Body of pancreas (tissue), 4 donors: ENCODE measurements around the gene GFOD1. TPM values are rescaled to one million over a fixed set of nuclear protein-coding genes. Genes with fewer than 3 reads are reported as not detected.

Experiments used
- ATAC-seq: fragments of 150-250 bp; one replicate; pipeline ENCODE4 v1.9.1; 2016
- DNase-seq, 4 donors: peaks; one replicate each; pipeline ENCODE4 v3.0.0-alpha.2; 2019
- H3K27ac ChIP-seq, 4 donors: fragments of 200-600 bp; sonication (generic); 1 replicate in 3 of 4; 2 replicates in 1 of 4; pipeline versions ENCODE4 v1.5.1 to v1.6.1; 2016 to 2019; ENCODE audit warnings: mild to moderate bottlenecking in 1 of 4, mixed read lengths in 1 of 4, moderate library complexity in 1 of 4
- H3K27me3 ChIP-seq, 2 donors: fragments of 200-600 bp; sonication (generic); one replicate each; pipeline ENCODE4 v1.6.0; 2016; ENCODE audit warnings: mild to moderate bottlenecking in 1 of 2
- H3K36me3 ChIP-seq, 2 donors: fragments of 200-600 bp; sonication (generic); replicated peaks in 1 of 2; 2 replicates each; pipeline ENCODE4 v1.5.1; 2016; ENCODE audit warnings: low read depth in 2 of 2; ENCODE audit not compliant: insufficient read depth in 1 of 2
- H3K4me1 ChIP-seq: fragments of 200-600 bp; sonication (generic); one replicate; pipeline ENCODE4 v1.6.0; 2016
- H3K4me3 ChIP-seq, 2 donors: fragments of 200-600 bp; sonication (generic); 1 replicate in 1 of 2; 2 replicates in 1 of 2; pipeline ENCODE4 v1.5.1; 2016 to 2019
- H3K9me3 ChIP-seq, 3 donors: fragments of 200-600 bp; sonication (generic); 1 replicate in 2 of 3; 2 replicates in 1 of 3; pipeline ENCODE4 v1.5.1; 2016
- POLR2A ChIP-seq, 3 donors: fragments of 450-650 bp; IDR thresholded peaks; one replicate each; pipeline ENCODE4 v1.6.1; 2016; ENCODE audit warnings: antibody characterized with exemption in 3 of 3, mild to moderate bottlenecking in 2 of 3
- WGBS, 2 donors: methylation state at CpG; one replicate each; pipeline ENCODE4 v1.1.5; 2017; 5-methylcytosine and 5-hydroxymethylcytosine counted together
- intact Hi-C: fragments of 100-400 bp; cut with DNase I; formaldehyde crosslinking; loops from one replicate; pipeline ENCODE4 v1.15.1; 2023
- total RNA-seq, 2 donors: library from RNA; depleted of rRNA; stranded (reverse); fragments of >200 nt; gene quantifications; one replicate each; pipeline ENCODE4 v1.1.0, GENCODE V29; 2016
- TF ChIP-seq, protein P1 (sequence below), 7 experiments: fragments of 450-650 bp in 4 of 7; fragments of 200-600 bp in 3 of 7; sonication (generic) in 3 of 7; IDR thresholded peaks; one replicate each; pipeline ENCODE4 v1.5.1; 2016 to 2019; ENCODE audit warnings: antibody characterized with exemption in 7 of 7

Gene GFOD1
- total RNA-seq, 2 donors from 2014 or later, result 4.3 to 5.2 TPM

GRCh38 chr6:13457577-13457976 lies 29.8 kb downstream of the GFOD1 start:
- H3K27me3 ChIP-seq, result no peaks in the 10 kb centered on the region
- intact Hi-C loops, result no loop called here
- WGBS, 2 donors, result 85 to 87% methylated on average over 7 of the region's 7 CpGs
- no peak overlapping the region for H3K4me3 ChIP-seq
- TF ChIP-seq, protein P1, sequence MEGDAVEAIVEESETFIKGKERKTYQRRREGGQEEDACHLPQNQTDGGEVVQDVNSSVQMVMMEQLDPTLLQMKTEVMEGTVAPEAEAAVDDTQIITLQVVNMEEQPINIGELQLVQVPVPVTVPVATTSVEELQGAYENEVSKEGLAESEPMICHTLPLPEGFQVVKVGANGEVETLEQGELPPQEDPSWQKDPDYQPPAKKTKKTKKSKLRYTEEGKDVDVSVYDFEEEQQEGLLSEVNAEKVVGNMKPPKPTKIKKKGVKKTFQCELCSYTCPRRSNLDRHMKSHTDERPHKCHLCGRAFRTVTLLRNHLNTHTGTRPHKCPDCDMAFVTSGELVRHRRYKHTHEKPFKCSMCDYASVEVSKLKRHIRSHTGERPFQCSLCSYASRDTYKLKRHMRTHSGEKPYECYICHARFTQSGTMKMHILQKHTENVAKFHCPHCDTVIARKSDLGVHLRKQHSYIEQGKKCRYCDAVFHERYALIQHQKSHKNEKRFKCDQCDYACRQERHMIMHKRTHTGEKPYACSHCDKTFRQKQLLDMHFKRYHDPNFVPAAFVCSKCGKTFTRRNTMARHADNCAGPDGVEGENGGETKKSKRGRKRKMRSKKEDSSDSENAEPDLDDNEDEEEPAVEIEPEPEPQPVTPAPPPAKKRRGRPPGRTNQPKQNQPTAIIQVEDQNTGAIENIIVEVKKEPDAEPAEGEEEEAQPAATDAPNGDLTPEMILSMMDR (IDR thresholded peaks at IDR 0.05), result no peak
- TF ChIP-seq POLR2A (IDR thresholded peaks at IDR 0.05), result no peak
- no peak overlapping the region for H3K27ac ChIP-seq
- DNase-seq, result no peak
- H3K4me1 ChIP-seq, result peaks cover 8% of the 10 kb centered on the region
- H3K36me3 ChIP-seq, result no peaks in the 10 kb centered on the region
- no peaks in the 10 kb centered on the region for H3K9me3 ChIP-seq
- ATAC-seq, result no peak

DNA sequence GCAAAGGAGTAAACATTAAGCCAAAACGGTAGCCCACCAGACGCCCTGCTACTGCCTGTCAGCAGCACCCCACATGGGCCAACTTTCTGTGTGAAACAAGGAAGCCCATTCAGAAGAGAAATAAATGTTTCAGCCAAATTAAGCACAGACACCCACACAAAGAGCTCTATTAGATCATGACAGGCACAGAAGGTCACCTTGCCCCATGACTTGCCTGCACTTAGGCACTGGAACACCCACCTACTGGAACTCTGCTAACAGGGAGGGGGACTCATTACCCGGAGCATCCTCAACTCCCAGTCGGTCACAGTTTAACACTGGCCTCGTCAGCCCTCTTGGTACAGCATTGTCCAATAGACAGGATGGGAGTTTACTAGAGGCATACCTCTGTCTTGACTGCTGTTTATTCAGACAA lies 31.8 kb downstream of the GFOD1 start:
- DNase-seq (no peak), ATAC-seq (peak; percentile 24)
- Histone ChIP-seq H3K4me1 (peaks cover 8% of the 10 kb centered on the region), H3K36me3 (no peaks in the 10 kb centered on the region), H3K27me3 (no peaks in the 10 kb centered on the region), H3K9me3 (no peaks in the 10 kb centered on the region), H3K4me3 (no peak overlapping the region), H3K27ac (peak overlapping the region in 1 of 4 donors; percentile 3)
- WGBS, 2 donors, result 47 to 63% methylated on average over 4 to 5 of the region's 5 CpGs
- intact Hi-C loops, result no loop called here
- TF ChIP-seq, protein P1 (IDR thresholded peaks at IDR 0.05), result no peak
- no peak for TF ChIP-seq POLR2A (IDR thresholded peaks at IDR 0.05)

GRCh38 chr6:13454286-13455221 lies 32.8 kb downstream of the GFOD1 start:
- no peak overlapping the region for H3K4me3 ChIP-seq
- no peak for ATAC-seq
- 59 to 67% methylated on average over 11 of the region's 11 CpGs for WGBS, 2 donors
- no peak for TF ChIP-seq POLR2A (IDR thresholded peaks at IDR 0.05)
- TF ChIP-seq, protein P1 (IDR thresholded peaks at IDR 0.05), result peak in 1 of 7 experiments; percentile 7
- no peaks in the 10 kb centered on the region for H3K36me3 ChIP-seq
- H3K4me1 ChIP-seq, result peaks cover 8% of the 10 kb centered on the region
- DNase-seq, result peak in 1 of 4 donors; percentile 55
- intact Hi-C loops, result no loop called here
- peak overlapping the region in 2 of 4 donors; percentile 3 to 42 for H3K27ac ChIP-seq
- no peaks in the 10 kb centered on the region for H3K27me3 ChIP-seq
- H3K9me3 ChIP-seq, result no peaks in the 10 kb centered on the region

- H3K9me3 ChIP-seq, result no peaks in the 10 kb centered on the region
- no peak overlapping the region for H3K4me3 ChIP-seq
- intact Hi-C loops, result no loop called here
- ATAC-seq, result no peak
- peak overlapping the region in 1 of 4 donors; percentile 42 for H3K27ac ChIP-seq
- H3K4me1 ChIP-seq, result peaks cover 8% of the 10 kb centered on the region
- WGBS, 2 donors, result 94% methylated on average over 2 of the region's 2 CpGs
- H3K27me3 ChIP-seq, result no peaks in the 10 kb centered on the region
- DNase-seq, result no peak
- TF ChIP-seq POLR2A (IDR thresholded peaks at IDR 0.05), result no peak
- TF ChIP-seq, protein P1 (IDR thresholded peaks at IDR 0.05), result no peak
- no peaks in the 10 kb centered on the region for H3K36me3 ChIP-seq
Observed at GRCh38 chr6:13453771-13454251, 33.6 kb downstream of the GFOD1 start.
